HEK293 (cell line): Measurements from ENCODE around the gene TNNI3K.

Experiments
- CTCF ChIA-PET: fragments of 350-600 bp; formaldehyde crosslinking; extraction: SDS; loops from one replicate; lab custom pipeline; 2021; ENCODE audit warnings: antibody characterized with exemption; lab: Yijun Ruan, JAX
- POLR2A ChIA-PET: fragments of 300-600 bp; formaldehyde crosslinking; extraction: SDS; loops from one replicate; lab custom pipeline; 2020; ENCODE audit warnings: antibody characterized with exemption, inconsistent platforms; lab: Yijun Ruan, JAX
- H3K27ac ChIP-seq: fragments of 200-500 bp; sonication (Bioruptor generic); 2 replicates; pipeline ENCODE4 v1.5.1; 2014; ENCODE audit warnings: low read depth, low read length, control low read depth, inconsistent platforms; ENCODE audit errors: extremely low read depth
- H3K36me3 ChIP-seq, 2 experiments: fragments of 200-500 bp in 1 of 2; sonication (Bioruptor generic) in 1 of 2; 1 replicate in 1 of 2; 2 replicates in 1 of 2; pipeline ENCODE4 v1.5.1; 2014 to 2017; ENCODE audit warnings: inconsistent platforms in 2 of 2, low read length in 2 of 2; ENCODE audit not compliant: control insufficient read depth in 2 of 2, insufficient read depth in 1 of 2
- H3K4me1 ChIP-seq: fragments of 200-500 bp; sonication (Bioruptor generic); 2 replicates; pipeline ENCODE4 v1.5.1; 2014; ENCODE audit warnings: mild to moderate bottlenecking, low read length, inconsistent platforms; ENCODE audit not compliant: control insufficient read depth, insufficient read depth
- H3K4me3 ChIP-seq: 2 replicates; pipeline ENCODE4 v1.5.1; 2011; ENCODE audit warnings: low read depth, mild to moderate bottlenecking, control low read depth, low read length, moderate library complexity
- H3K9me3 ChIP-seq: fragments of 200-500 bp; sonication (Bioruptor generic); 2 replicates; pipeline ENCODE4 v1.5.1; 2014; ENCODE audit warnings: low read depth, low read length, inconsistent platforms; ENCODE audit not compliant: control insufficient read depth, insufficient read depth
- GLI2 ChIP-seq: fragments of 450-650 bp; formaldehyde crosslinking; IDR thresholded peaks from 2 replicates; pipeline ENCODE4; 2017; ENCODE audit warnings: missing biosample characterization, missing genetic modification characterization, low read depth, borderline replicate concordance
- GLI4 ChIP-seq: fragments of 450-650 bp; formaldehyde crosslinking; IDR thresholded peaks from 2 replicates; pipeline ENCODE4 v1.5.1; 2016; ENCODE audit warnings: missing biosample characterization, missing genetic modification characterization
- HOXD13 ChIP-seq: sonication (generic); formaldehyde crosslinking; IDR thresholded peaks from 2 replicates; pipeline ENCODE4 v1.8.0; 2022; ENCODE audit warnings: missing genetic modification reagents, borderline replicate concordance
- KLF1 ChIP-seq: fragments of 450-650 bp; formaldehyde crosslinking; IDR thresholded peaks from 2 replicates; pipeline ENCODE4 v1.5.1; 2016; ENCODE audit warnings: missing biosample characterization, missing genetic modification characterization
- OSR2 ChIP-seq: fragments of 450-650 bp; formaldehyde crosslinking; IDR thresholded peaks from 2 replicates; pipeline ENCODE4 v1.5.1; 2016; ENCODE audit warnings: missing biosample characterization, missing genetic modification characterization
- RBAK ChIP-seq: fragments of 450-650 bp; formaldehyde crosslinking; IDR thresholded peaks from 2 replicates; pipeline ENCODE4 v1.5.1; 2016; ENCODE audit warnings: missing biosample characterization, missing genetic modification characterization
- SCRT2 ChIP-seq: fragments of 450-650 bp; formaldehyde crosslinking; IDR thresholded peaks from 2 replicates; pipeline ENCODE4 v1.5.1; 2016; ENCODE audit warnings: missing biosample characterization, missing genetic modification characterization
- SETDB1 ChIP-seq: IDR thresholded peaks from one replicate; pipeline ENCODE4 v1.6.1; 2017; ENCODE audit warnings: mild to moderate bottlenecking, low read length, moderate library complexity, mixed read lengths; ENCODE audit not compliant: insufficient read length
- YY2 ChIP-seq: fragments of 450-650 bp; formaldehyde crosslinking; IDR thresholded peaks from 2 replicates; pipeline ENCODE4 v1.5.1; 2016; ENCODE audit warnings: missing biosample characterization, missing genetic modification characterization
- ZNF140 ChIP-seq: fragments of 450-650 bp; formaldehyde crosslinking; IDR thresholded peaks from 2 replicates; pipeline ENCODE4 v1.5.1; 2016; ENCODE audit warnings: missing biosample characterization, missing genetic modification characterization
- ZNF174 ChIP-seq: fragments of 450-650 bp; formaldehyde crosslinking; IDR thresholded peaks from 2 replicates; pipeline ENCODE4 v1.5.0; 2017; ENCODE audit warnings: missing biosample characterization, mild to moderate bottlenecking, missing genetic modification characterization
- ZNF223 ChIP-seq: fragments of 450-650 bp; formaldehyde crosslinking; IDR thresholded peaks from 2 replicates; pipeline ENCODE4 v1.5.1; 2016; ENCODE audit warnings: missing biosample characterization, missing genetic modification characterization
- ZNF239 ChIP-seq: fragments of 450-650 bp; formaldehyde crosslinking; IDR thresholded peaks from 2 replicates; pipeline ENCODE4 v1.5.1; 2016; ENCODE audit warnings: missing biosample characterization, missing genetic modification characterization
- ZNF248 ChIP-seq: fragments of 450-650 bp; formaldehyde crosslinking; IDR thresholded peaks from 2 replicates; pipeline ENCODE4 v1.5.1; 2017; ENCODE audit warnings: missing biosample characterization, missing genetic modification characterization
- ZNF274 ChIP-seq, 2 experiments: fragments of 200-500 bp in 1 of 2; fragments of 450-650 bp in 1 of 2; sonication (Bioruptor generic) in 1 of 2; formaldehyde crosslinking in 1 of 2; IDR thresholded peaks; 2 replicates each; pipeline versions ENCODE4 v1.5.1 to v1.6.1; 2014 to 2016; ENCODE audit warnings: borderline replicate concordance in 1 of 2, inconsistent platforms in 1 of 2, low read length in 1 of 2, missing biosample characterization in 1 of 2, missing genetic modification characterization in 1 of 2
- ZNF426 ChIP-seq: fragments of 450-650 bp; formaldehyde crosslinking; IDR thresholded peaks from 2 replicates; pipeline ENCODE4 v1.5.1; 2017; ENCODE audit warnings: missing biosample characterization, missing genetic modification characterization, mild to moderate bottlenecking, inconsistent platforms, moderate library complexity
- ZNF473 ChIP-seq: fragments of 450-650 bp; formaldehyde crosslinking; IDR thresholded peaks from 2 replicates; pipeline ENCODE4 v1.5.1; 2017; ENCODE audit warnings: missing biosample characterization, missing genetic modification characterization
- ZNF549 ChIP-seq: fragments of 450-650 bp; IDR thresholded peaks from 2 replicates; pipeline ENCODE4 v1.5.1; 2018; ENCODE audit warnings: missing biosample characterization, missing genetic modification characterization, mild to moderate bottlenecking, inconsistent platforms, moderate library complexity
- ZNF555 ChIP-seq: fragments of 450-650 bp; formaldehyde crosslinking; conservative IDR thresholded peaks from 2 replicates; pipeline ENCODE4 v1.5.1; 2017; ENCODE audit warnings: missing biosample characterization, mild to moderate bottlenecking, missing genetic modification characterization, inconsistent platforms
- ZNF621 ChIP-seq: fragments of 450-650 bp; formaldehyde crosslinking; IDR thresholded peaks from 2 replicates; pipeline ENCODE4 v1.5.1; 2017; ENCODE audit warnings: missing biosample characterization, missing genetic modification characterization
- ZNF658 ChIP-seq: fragments of 450-650 bp; formaldehyde crosslinking; IDR thresholded peaks from 2 replicates; pipeline ENCODE4; 2016; ENCODE audit warnings: missing biosample characterization, missing genetic modification characterization
- TF ChIP-seq, protein P1 (sequence below): fragments of 450-650 bp; formaldehyde crosslinking; IDR thresholded peaks from 2 replicates; pipeline ENCODE4 v1.5.1; 2016; ENCODE audit warnings: missing biosample characterization, missing genetic modification characterization

The TNNI3K gene

DNA sequence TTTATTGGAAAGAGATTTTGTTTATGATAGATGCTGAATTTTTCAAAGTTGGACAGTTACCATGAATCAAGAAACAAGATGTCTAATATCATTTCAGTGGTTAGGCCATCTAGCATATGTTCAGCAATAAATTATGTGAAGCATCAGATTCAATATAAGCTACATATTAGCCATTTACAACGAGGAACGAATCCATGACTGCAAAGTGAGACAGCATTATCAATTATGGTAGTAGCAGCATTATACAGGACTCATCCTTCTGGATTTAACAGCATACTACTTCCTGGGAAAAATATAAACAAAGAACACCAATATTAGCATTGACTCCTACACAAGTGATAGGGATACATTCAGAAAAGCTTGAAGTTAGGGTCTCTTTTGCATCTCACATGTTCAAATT is 218.1 kb downstream of the TNNI3K start (continued):
- no peak for TF ChIP-seq ZNF426 (tag by site-specific recombination)
- no peak for TF ChIP-seq ZNF621 (tag by site-specific recombination)

DNA sequence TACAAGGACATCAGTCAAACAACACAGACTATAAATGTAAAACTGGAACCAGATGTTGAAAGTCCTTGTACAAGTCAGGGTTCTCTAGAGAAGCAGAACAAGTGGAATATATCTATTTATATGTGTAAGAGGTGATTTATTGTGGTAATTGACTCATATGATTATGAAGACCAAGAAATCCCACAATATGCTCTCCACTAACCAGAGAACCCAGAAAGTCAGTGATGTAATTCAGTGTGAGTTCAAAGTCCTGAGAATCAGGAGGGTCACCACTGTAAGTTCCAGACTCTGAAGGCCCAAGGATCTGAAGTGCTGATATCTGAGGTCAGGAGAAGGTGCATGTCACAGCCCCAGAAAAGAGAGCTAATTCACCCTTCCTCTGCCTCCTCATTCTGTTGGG is 220.2 kb downstream of the TNNI3K start:
- Histone ChIP-seq H3K27ac (no peak overlapping the region), H3K9me3 (no peaks in the 10 kb centered on the region), H3K36me3 (no peaks in the 10 kb centered on the region), H3K4me1 (no peaks in the 10 kb centered on the region), H3K4me3 (no peak overlapping the region)
- ChIA-PET POLR2A (no interaction called here), CTCF (no interaction called here)
- TF ChIP-seq ZNF223 (no peak), ZNF274 (IDR thresholded peaks at IDR 0.05; ENCODE audit: low read length) (no peak), ZNF274 (tag by site-specific recombination; IDR thresholded peaks at IDR 0.05; ENCODE audit: borderline replicate concordance) (no peak), ZNF174 (tag by site-specific recombination) (no peak), RBAK (tag by site-specific recombination) (no peak), GLI2 (tag by site-specific recombination) (no peak), KLF1 (no peak)

DNA sequence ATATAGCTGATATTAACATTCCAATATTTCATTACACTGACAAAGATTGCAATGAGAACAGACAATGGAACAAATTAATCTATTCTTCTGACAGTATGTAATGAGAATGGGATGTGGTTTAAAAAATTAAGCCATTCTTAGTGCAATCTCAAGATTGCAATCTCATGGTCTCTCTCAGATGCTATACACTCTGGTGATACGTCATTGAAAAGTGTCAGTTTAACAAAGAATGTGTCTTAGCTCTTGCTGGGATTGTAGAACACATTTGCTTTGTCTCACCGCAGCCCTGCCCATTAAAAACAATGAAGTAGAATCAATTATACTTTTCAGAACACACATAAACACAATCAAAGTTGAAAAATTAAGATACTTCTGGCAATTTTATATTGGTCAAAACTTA is 222.1 kb downstream of the TNNI3K start:
- Histone ChIP-seq H3K9me3 (no peaks in the 10 kb centered on the region), H3K4me1 (no peaks in the 10 kb centered on the region), H3K4me3 (no peak overlapping the region), H3K27ac (no peak overlapping the region), H3K36me3 (no peaks in the 10 kb centered on the region)
- POLR2A ChIA-PET: no interaction called here
- TF ChIP-seq GLI2 (tag by site-specific recombination) (no peak), SCRT2 (tag by site-specific recombination) (no peak), ZNF549 (tag by site-specific recombination) (no peak), SETDB1 (no peak), ZNF658 (tag by site-specific recombination) (no peak)
- TF ChIP-seq, protein P1, sequence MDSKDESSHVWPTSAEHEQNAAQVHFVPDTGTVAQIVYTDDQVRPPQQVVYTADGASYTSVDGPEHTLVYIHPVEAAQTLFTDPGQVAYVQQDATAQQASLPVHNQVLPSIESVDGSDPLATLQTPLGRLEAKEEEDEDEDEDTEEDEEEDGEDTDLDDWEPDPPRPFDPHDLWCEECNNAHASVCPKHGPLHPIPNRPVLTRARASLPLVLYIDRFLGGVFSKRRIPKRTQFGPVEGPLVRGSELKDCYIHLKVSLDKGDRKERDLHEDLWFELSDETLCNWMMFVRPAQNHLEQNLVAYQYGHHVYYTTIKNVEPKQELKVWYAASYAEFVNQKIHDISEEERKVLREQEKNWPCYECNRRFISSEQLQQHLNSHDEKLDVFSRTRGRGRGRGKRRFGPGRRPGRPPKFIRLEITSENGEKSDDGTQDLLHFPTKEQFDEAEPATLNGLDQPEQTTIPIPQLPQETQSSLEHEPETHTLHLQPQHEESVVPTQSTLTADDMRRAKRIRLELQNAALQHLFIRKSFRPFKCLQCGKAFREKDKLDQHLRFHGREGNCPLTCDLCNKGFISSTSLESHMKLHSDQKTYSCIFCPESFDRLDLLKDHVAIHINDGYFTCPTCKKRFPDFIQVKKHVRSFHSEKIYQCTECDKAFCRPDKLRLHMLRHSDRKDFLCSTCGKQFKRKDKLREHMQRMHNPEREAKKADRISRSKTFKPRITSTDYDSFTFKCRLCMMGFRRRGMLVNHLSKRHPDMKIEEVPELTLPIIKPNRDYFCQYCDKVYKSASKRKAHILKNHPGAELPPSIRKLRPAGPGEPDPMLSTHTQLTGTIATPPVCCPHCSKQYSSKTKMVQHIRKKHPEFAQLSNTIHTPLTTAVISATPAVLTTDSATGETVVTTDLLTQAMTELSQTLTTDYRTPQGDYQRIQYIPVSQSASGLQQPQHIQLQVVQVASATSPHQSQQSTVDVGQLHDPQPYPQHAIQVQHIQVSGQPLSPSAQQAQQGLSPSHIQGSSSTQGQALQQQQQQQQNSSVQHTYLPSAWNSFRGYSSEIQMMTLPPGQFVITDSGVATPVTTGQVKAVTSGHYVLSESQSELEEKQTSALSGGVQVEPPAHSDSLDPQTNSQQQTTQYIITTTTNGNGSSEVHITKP (tag by site-specific recombination): no peak
- CTCF ChIA-PET: interaction anchor here (0.6 to 2.6 kb wide), 3 partner anchors 12 to 240 kb away, joined by 3 to 7 read pairs (median 3); no protein-coding TSS in a partner anchor

DNA sequence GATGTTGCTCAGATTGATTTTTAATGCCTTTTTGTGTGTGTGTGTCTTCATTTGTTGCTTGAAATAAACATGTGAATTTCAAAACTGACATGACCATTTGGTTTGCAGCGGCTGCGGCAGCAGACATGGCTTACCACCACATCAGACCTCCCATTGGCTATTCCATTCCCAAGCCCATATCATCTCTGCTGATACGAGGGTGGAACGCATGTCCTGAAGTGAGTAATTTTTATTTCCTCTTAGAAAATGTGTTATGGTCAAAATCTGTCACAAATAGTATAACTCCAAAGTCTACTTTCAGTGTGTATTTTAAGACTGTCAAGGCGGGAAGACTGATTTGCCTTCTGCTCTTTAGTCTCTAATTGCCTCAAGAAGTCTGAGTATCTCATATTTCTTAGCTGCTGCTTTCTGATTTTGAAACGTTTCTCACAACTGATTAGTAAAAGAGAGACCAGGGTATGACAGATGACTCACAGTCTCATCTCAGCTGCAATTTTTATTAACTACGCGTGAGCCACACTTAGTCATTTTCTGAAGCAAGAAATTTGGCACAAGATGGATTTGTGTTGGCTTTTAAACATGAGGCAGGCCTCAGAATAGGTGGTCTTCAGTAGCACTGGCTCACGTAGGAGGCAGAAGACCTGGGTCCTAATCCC is 228.3 kb downstream of the TNNI3K start:
- TF ChIP-seq GLI4 (tag by site-specific recombination) (no peak), ZNF140 (tag by site-specific recombination) (no peak), ZNF473 (tag by site-specific recombination) (no peak), ZNF239 (tag by site-specific recombination) (no peak), ZNF555 (no peak), ZNF658 (tag by site-specific recombination) (no peak), ZNF248 (tag by site-specific recombination) (no peak), YY2 (tag by site-specific recombination) (no peak), OSR2 (tag by site-specific recombination) (no peak), HOXD13 (CRISPR knock-in tag) (no peak)
- CTCF ChIA-PET: no interaction called here
- H3K36me3 ChIP-seq: no peaks in the 10 kb centered on the region
- H3K27ac ChIP-seq: no peak overlapping the region
- H3K4me3 ChIP-seq: no peak overlapping the region
- H3K4me1 ChIP-seq: no peaks in the 10 kb centered on the region
- H3K9me3 ChIP-seq: no peaks in the 10 kb centered on the region
- POLR2A ChIA-PET: no interaction called here
